ENCODE results near the gene SGMS1.

Gene SGMS1

GRCh38 chr10:50421026-50421719 lies 202.6 kb downstream of the SGMS1 start:
- DNase-seq (ENCODE audit: low read depth), result no peak

- no peak for DNase-seq (ENCODE audit: low read depth)
These were observed 203.6 kb downstream of the SGMS1 start for GRCh38 chr10:50420196-50420595.

- DNase-seq (ENCODE audit: low read depth), result no peak
These were observed 204.0 kb downstream of the SGMS1 start for GRCh38 chr10:50419756-50420155.

GRCh38 chr10:50419091-50419490 lies 204.7 kb downstream of the SGMS1 start:
- DNase-seq (ENCODE audit: low read depth), result no peak

- DNase-seq (ENCODE audit: low read depth), result peak; percentile 82
These were observed 205.6 kb downstream of the SGMS1 start for GRCh38 chr10:50417886-50418830.

- DNase-seq (ENCODE audit: low read depth), result peak; percentile 23
These were observed 206.3 kb downstream of the SGMS1 start for GRCh38 chr10:50417486-50417885.

- DNase-seq (ENCODE audit: low read depth), result no peak
These were observed 206.9 kb downstream of the SGMS1 start for GRCh38 chr10:50416881-50417280.

- peak; percentile 9 for DNase-seq (ENCODE audit: low read depth)
These were observed 207.5 kb downstream of the SGMS1 start for GRCh38 chr10:50416181-50416824.

GRCh38 chr10:50415292-50415691 lies 208.5 kb downstream of the SGMS1 start:
- no peak for DNase-seq (ENCODE audit: low read depth)

- DNase-seq (ENCODE audit: low read depth), result no peak
These were observed 213.5 kb downstream of the SGMS1 start for GRCh38 chr10:50410066-50410811.

- DNase-seq (ENCODE audit: low read depth), result no peak
These were observed 216.5 kb downstream of the SGMS1 start for GRCh38 chr10:50407076-50407801.

GRCh38 chr10:50406457-50407070 lies 217.2 kb downstream of the SGMS1 start:
- DNase-seq (ENCODE audit: low read depth), result no peak

- no peak for DNase-seq (ENCODE audit: low read depth)
These were observed 218.0 kb downstream of the SGMS1 start for GRCh38 chr10:50405723-50406122.

GRCh38 chr10:50404021-50404773 lies 219.6 kb downstream of the SGMS1 start:
- no peak for DNase-seq (ENCODE audit: low read depth)

- DNase-seq (ENCODE audit: low read depth), result no peak
These were observed 220.7 kb downstream of the SGMS1 start for GRCh38 chr10:50403074-50403473.

- no peak for DNase-seq (ENCODE audit: low read depth)
These were observed 221.3 kb downstream of the SGMS1 start for GRCh38 chr10:50402466-50402865.

- no peak for DNase-seq (ENCODE audit: low read depth)
These were observed 223.1 kb downstream of the SGMS1 start for GRCh38 chr10:50400694-50401093.

- DNase-seq (ENCODE audit: low read depth), result no peak
These were observed 224.9 kb downstream of the SGMS1 start for GRCh38 chr10:50398823-50399222.

GRCh38 chr10:50398381-50398780 lies 225.4 kb downstream of the SGMS1 start:
- DNase-seq (ENCODE audit: low read depth), result peak; percentile 80
